Midbrain (tissue), 1 donor: ENCODE data around the gene SLC4A2.

Experiments used
- DNase-seq: peaks from one replicate; lab custom pipeline; 2025; lab: John Stamatoyannopoulos, UW

SLC4A2 gene

GRCh38 chr7:151093748-151094147 lies 34.4 kb downstream of the SLC4A2 start:
- DNase-seq, result no peak

GRCh38 chr7:151094675-151095074 lies 35.3 kb downstream of the SLC4A2 start:
- DNase-seq, result no peak

- no peak for DNase-seq
Observed at GRCh38 chr7:151095123-151095797, 35.9 kb downstream of the SLC4A2 start.

GRCh38 chr7:151095828-151096475 lies 36.6 kb downstream of the SLC4A2 start:
- no peak for DNase-seq

GRCh38 chr7:151099486-151100211 lies 40.3 kb downstream of the SLC4A2 start:
- no peak for DNase-seq

- DNase-seq, result no peak
Observed at GRCh38 chr7:151100921-151101320, 41.5 kb downstream of the SLC4A2 start.

- DNase-seq, result no peak
Observed at GRCh38 chr7:151101621-151102396, 42.4 kb downstream of the SLC4A2 start.

- DNase-seq, result no peak
Observed at GRCh38 chr7:151102991-151103390, 43.6 kb downstream of the SLC4A2 start.

- DNase-seq, result no peak
Observed at GRCh38 chr7:151103973-151104372, 44.6 kb downstream of the SLC4A2 start.

GRCh38 chr7:151104411-151105235 lies 45.2 kb downstream of the SLC4A2 start:
- DNase-seq, result no peak

GRCh38 chr7:151107882-151108281 lies 48.5 kb downstream of the SLC4A2 start:
- no peak for DNase-seq

GRCh38 chr7:151109094-151110048 lies 50.0 kb downstream of the SLC4A2 start:
- DNase-seq, result no peak

- no peak for DNase-seq
Observed at GRCh38 chr7:151110236-151110940, 51.0 kb downstream of the SLC4A2 start.

GRCh38 chr7:151110941-151111645 lies 51.7 kb downstream of the SLC4A2 start:
- DNase-seq, result peak; percentile 84

- no peak for DNase-seq
Observed at GRCh38 chr7:151113344-151114150, 54.2 kb downstream of the SLC4A2 start.

- no peak for DNase-seq
Observed at GRCh38 chr7:151114151-151115090, 55.0 kb downstream of the SLC4A2 start.
